VCaP (cell line): Measurements from ENCODE around the gene MROH2A.

ENCODE experiments used
- H3K27ac ChIP-seq: fragments of 450-650 bp; 2 replicates; pipeline ENCODE4 v1.5.1; 2017
- TF ChIP-seq, protein P1 (sequence below): fragments of 450-650 bp; conservative IDR thresholded peaks from 2 replicates; pipeline ENCODE4 v1.5.1; 2017; ENCODE audit warnings: mild to moderate bottlenecking, moderate library complexity

MROH2A gene

GRCh38 chr2:233818639-233819621 is 40.8 kb downstream of the MROH2A start:
- H3K27ac ChIP-seq = no peak overlapping the region
- TF ChIP-seq, protein P1, sequence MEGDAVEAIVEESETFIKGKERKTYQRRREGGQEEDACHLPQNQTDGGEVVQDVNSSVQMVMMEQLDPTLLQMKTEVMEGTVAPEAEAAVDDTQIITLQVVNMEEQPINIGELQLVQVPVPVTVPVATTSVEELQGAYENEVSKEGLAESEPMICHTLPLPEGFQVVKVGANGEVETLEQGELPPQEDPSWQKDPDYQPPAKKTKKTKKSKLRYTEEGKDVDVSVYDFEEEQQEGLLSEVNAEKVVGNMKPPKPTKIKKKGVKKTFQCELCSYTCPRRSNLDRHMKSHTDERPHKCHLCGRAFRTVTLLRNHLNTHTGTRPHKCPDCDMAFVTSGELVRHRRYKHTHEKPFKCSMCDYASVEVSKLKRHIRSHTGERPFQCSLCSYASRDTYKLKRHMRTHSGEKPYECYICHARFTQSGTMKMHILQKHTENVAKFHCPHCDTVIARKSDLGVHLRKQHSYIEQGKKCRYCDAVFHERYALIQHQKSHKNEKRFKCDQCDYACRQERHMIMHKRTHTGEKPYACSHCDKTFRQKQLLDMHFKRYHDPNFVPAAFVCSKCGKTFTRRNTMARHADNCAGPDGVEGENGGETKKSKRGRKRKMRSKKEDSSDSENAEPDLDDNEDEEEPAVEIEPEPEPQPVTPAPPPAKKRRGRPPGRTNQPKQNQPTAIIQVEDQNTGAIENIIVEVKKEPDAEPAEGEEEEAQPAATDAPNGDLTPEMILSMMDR = no peak

DNA sequence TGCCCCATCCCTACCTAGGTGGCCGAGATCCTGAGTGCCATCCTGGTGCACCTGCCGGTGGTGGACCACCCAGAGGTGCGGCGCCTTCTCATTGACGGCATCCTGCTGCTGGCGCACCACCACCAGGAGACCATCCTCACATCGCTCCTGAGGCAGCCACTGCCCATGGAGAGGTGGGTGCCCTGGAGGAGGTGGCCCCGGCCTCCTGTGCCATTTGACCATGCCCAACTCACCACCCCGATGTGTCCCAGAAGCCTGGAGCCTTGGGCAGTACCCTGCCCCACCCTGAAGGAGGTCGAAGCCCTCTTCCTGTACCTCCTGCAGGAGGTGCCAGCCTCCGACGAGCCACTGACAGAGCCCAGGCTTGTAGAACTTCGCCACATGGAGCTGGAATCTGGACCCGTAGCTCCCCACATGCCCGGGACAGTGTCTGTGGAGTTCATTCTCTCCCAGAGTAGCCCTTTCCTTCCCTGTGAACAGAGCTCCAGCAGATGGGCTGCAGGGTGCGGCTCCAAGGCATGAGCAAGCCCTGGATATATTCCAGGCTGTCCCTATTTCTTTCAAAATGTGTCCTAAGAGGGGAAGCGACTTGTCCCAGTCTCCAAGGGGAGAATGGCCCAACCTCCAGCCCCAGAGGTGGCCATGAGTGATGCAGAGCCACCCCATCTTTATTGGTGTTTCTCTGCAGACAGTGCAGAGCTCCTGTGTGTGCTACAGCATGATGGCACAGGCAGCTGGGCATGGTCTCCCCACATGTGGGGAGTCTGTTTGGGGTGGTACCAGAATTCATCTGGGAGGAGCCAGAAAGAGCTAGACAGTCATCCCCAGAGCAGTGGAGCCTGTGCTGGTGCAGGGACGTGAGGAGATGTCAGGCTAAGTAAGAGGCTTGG is 42.0 kb downstream of the MROH2A start:
- TF ChIP-seq, protein P1 = no peak

GRCh38 chr2:233820774-233821105 is 42.6 kb downstream of the MROH2A start:
- TF ChIP-seq, protein P1 = no peak
- no peak overlapping the region for H3K27ac ChIP-seq

More for the DNA sequence above, 42.0 kb downstream of the MROH2A start:
- H3K27ac ChIP-seq = no peak overlapping the region

DNA sequence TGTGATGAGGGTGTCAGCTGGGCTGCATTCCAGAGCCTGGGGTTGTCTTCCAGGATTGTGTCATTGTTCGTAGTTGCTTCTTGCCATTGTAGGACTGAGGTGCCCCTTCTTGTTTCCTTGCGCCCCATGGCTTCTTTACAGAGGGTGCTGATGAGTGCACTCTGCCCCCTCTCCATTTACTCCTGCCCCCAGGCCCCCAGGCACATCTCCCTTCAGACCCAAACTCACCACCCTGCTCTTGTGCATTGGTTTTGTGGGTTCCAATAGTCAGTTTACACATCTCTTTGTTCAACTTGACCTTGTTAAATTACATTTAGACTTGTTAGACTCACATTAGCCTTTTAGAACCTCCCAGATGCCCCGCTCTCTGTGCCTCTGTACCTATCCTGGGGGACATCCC is 43.1 kb downstream of the MROH2A start:
- TF ChIP-seq, protein P1 = no peak

GRCh38 chr2:233821709-233822100 is 43.6 kb downstream of the MROH2A start:
- no peak overlapping the region for H3K27ac ChIP-seq
- TF ChIP-seq, protein P1 = no peak

More for the DNA sequence above, 43.1 kb downstream of the MROH2A start:
- H3K27ac ChIP-seq = no peak overlapping the region

- TF ChIP-seq, protein P1 = no peak
- no peak overlapping the region for H3K27ac ChIP-seq
Observed at GRCh38 chr2:233822101-233822771, 44.1 kb downstream of the MROH2A start.
